Loucy (cell line): ENCODE measurements around the gene FAM9C.

Experiments used
- H2AFZ ChIP-seq: fragments of 200-600 bp; sonication (generic); 2 replicates; pipeline ENCODE4 v1.6.0; 2016; ENCODE audit warnings: antibody characterized with exemption, mild to moderate bottlenecking, low read length, moderate library complexity
- H3F3A ChIP-seq: fragments of 200-600 bp; 2 replicates; pipeline ENCODE4 v1.6.0; 2016; ENCODE audit warnings: antibody characterized with exemption, low read depth, mild to moderate bottlenecking
- H3K27me3 ChIP-seq: fragments of 200-600 bp; sonication (generic); 2 replicates; pipeline ENCODE4 v1.6.1; 2014; ENCODE audit warnings: low read length, mild to moderate bottlenecking; ENCODE audit not compliant: insufficient read depth, poor library complexity, severe bottlenecking
- H3K36me3 ChIP-seq: fragments of 200-600 bp; sonication (generic); 2 replicates; pipeline ENCODE4 v1.6.1; 2016; ENCODE audit warnings: low read length; ENCODE audit not compliant: insufficient read depth
- H3K4me1 ChIP-seq: fragments of 200-600 bp; sonication (generic); 2 replicates; pipeline ENCODE4 v1.5.1; 2014; ENCODE audit warnings: low read length, mild to moderate bottlenecking; ENCODE audit not compliant: insufficient read depth, poor library complexity, severe bottlenecking
- H3K4me2 ChIP-seq: fragments of 200-600 bp; sonication (generic); 2 replicates; pipeline ENCODE4 v1.6.0; 2014; ENCODE audit warnings: antibody characterized with exemption, low read length, low read depth, mild to moderate bottlenecking; ENCODE audit not compliant: poor library complexity, severe bottlenecking
- H3K4me3 ChIP-seq: fragments of 200-600 bp; sonication (generic); 2 replicates; pipeline ENCODE4 v1.5.1; 2014; ENCODE audit warnings: low read length, mild to moderate bottlenecking, mixed read lengths; ENCODE audit not compliant: poor library complexity, severe bottlenecking
- H3K79me2 ChIP-seq: fragments of 200-600 bp; sonication (generic); 2 replicates; pipeline ENCODE4 v1.6.1; 2014; ENCODE audit warnings: low read length; ENCODE audit not compliant: insufficient read depth
- H3K9ac ChIP-seq: fragments of 200-600 bp; sonication (generic); 2 replicates; pipeline ENCODE4 v1.6.0; 2014; ENCODE audit warnings: mild to moderate bottlenecking, low read depth, low read length, moderate library complexity; ENCODE audit not compliant: poor library complexity, severe bottlenecking
- H3K9me2 ChIP-seq: fragments of 200-600 bp; sonication (generic); replicated peaks from 2 replicates; pipeline ENCODE4 v1.6.1; 2016; ENCODE audit warnings: low read depth, low read length, mixed read lengths
- H3K9me3 ChIP-seq: fragments of 200-600 bp; sonication (generic); 2 replicates; pipeline ENCODE4 v1.6.1; 2014; ENCODE audit warnings: mild to moderate bottlenecking, antibody characterized with exemption, low read length, low read depth; ENCODE audit not compliant: insufficient read depth
- H4K20me1 ChIP-seq: fragments of 200-600 bp; sonication (generic); 2 replicates; pipeline ENCODE4 v1.6.0; 2014; ENCODE audit warnings: antibody characterized with exemption, low read length, mild to moderate bottlenecking; ENCODE audit not compliant: insufficient read depth, poor library complexity, severe bottlenecking
- CTCF ChIP-seq: fragments of 200-600 bp; sonication (generic); conservative IDR thresholded peaks from 2 replicates; pipeline ENCODE4 v1.5.1; 2014; ENCODE audit warnings: mild to moderate bottlenecking, antibody characterized with exemption, low read length
- EZH2phosphoT487 ChIP-seq: fragments of 200-600 bp; IDR thresholded peaks from 2 replicates; pipeline ENCODE4 v1.6.1; 2018; ENCODE audit warnings: antibody characterized with exemption, mild to moderate bottlenecking, moderate library complexity, borderline replicate concordance

Gene FAM9C

DNA sequence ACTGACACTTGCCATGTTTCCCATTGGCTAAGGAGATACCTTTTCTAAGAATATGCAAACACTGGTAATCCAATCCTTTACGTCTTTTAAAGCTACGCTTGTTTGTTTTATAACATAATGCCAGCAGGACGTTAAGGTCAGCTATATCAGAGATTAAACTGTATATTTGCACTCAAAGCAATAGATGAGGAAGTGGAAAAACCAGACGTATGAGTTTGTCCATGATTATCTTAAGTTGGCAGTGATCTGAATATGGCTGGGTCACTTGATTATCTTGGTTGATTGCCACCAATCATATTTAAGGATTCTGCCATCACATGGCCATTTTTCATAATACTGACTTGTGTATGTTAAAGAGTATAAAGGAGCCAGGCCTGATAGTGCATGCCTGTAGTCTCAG is 50.1 kb downstream of the FAM9C start:
- Histone ChIP-seq H2AFZ (no peak overlapping the region), H3K4me2 (no peak overlapping the region)

GRCh38 chrX:12993826-12994225 is 50.6 kb downstream of the FAM9C start:
- Histone ChIP-seq H3K79me2 (no peaks in the 10 kb centered on the region), H3K9me3 (no peaks in the 10 kb centered on the region), H3F3A (no peaks in the 10 kb centered on the region), H3K4me1 (peaks cover 10% of the 10 kb centered on the region), H2AFZ (no peak overlapping the region), H3K4me3 (no peak overlapping the region), H3K27me3 (no peaks in the 10 kb centered on the region), H3K4me2 (no peak overlapping the region), H3K9me2 (no peaks in the 10 kb centered on the region), H4K20me1 (no peaks in the 10 kb centered on the region), H3K9ac (no peak overlapping the region), H3K36me3 (no peaks in the 10 kb centered on the region)
- TF ChIP-seq EZH2phosphoT487 (no peak), CTCF (no peak)

More for the DNA sequence above, 50.1 kb downstream of the FAM9C start:
- no peak overlapping the region for H3K4me3 ChIP-seq
- H3K36me3 ChIP-seq: no peaks in the 10 kb centered on the region
- H3F3A ChIP-seq: no peaks in the 10 kb centered on the region
- no peaks in the 10 kb centered on the region for H3K79me2 ChIP-seq
- H3K27me3 ChIP-seq: no peaks in the 10 kb centered on the region
- H3K9me3 ChIP-seq: no peaks in the 10 kb centered on the region
- H3K9ac ChIP-seq: no peak overlapping the region
- no peaks in the 10 kb centered on the region for H4K20me1 ChIP-seq
- H3K9me2 ChIP-seq: no peaks in the 10 kb centered on the region
- TF ChIP-seq CTCF: no peak
- TF ChIP-seq EZH2phosphoT487: no peak
- H3K4me1 ChIP-seq: peaks cover 13% of the 10 kb centered on the region

DNA sequence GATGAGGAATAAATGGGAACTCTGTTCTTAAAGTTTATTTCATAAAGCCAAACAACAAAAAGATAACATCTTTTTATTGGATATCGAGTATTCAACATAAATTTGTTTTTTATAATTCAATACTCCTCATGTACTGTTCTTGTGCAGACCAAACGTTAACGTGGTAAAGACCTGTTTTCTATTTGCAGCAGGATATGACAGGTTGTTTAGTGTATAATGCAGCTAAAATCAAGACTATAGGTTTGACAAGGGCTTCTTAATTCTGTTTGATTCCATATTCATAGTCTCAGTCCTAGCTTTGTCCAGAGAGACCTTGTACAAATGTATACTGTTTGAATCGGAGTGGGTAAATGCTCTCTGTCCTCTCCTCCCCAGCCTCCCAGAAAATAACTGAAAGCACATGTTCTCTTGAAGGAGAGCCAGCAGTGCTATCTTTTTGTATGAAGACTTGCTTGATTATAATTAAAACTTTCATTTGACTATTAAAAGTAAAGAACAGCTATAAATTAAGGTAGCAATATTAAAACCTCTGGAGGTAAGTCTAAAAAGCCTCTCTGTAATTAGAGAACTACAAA is 51.8 kb downstream of the FAM9C start:
- H3K4me1 ChIP-seq: peaks cover under 1% of the 10 kb centered on the region
- no peaks in the 10 kb centered on the region for H3K9me3 ChIP-seq
- H4K20me1 ChIP-seq: no peaks in the 10 kb centered on the region
- H2AFZ ChIP-seq: no peak overlapping the region
- no peaks in the 10 kb centered on the region for H3K27me3 ChIP-seq
- no peaks in the 10 kb centered on the region for H3K9me2 ChIP-seq
- no peaks in the 10 kb centered on the region for H3K79me2 ChIP-seq
- H3F3A ChIP-seq: no peaks in the 10 kb centered on the region
- H3K4me3 ChIP-seq: no peak overlapping the region
- H3K36me3 ChIP-seq: no peaks in the 10 kb centered on the region
- H3K4me2 ChIP-seq: no peak overlapping the region
- TF ChIP-seq EZH2phosphoT487 (no peak), CTCF (no peak)
- no peak overlapping the region for H3K9ac ChIP-seq
